ENCODE data around the gene BCL2L14.
"Not testable (repeated sequence)": the region's sequence is repeated elsewhere in the genome, so short reads cannot be mapped to it uniquely, and the experiment has no call there.

Gene BCL2L14

DNA sequence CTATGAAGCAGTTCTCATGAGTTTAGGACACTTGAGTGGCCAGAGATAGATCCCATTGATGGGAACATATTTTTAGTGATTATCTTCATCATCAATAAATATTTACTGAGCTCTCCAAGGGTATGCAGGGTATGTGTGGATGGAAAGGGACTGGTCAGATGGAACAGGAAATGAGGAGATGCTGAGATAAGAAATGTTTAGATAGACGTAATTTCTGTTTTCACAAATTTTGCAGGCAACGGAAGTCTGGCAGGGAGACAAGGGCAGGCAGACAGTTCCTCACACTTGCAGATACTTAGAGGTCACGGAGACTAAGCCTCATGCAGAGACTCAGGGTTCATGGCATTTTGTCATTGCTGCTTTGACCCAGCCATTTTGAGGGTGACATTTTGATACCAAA, 24.3 kb downstream of the BCL2L14 start:
- no peak overlapping the region for H3K4me3 ChIP-seq (ENCODE audit: low read length)
- DNase-seq (ENCODE audit: low read depth, low spot score): no peak

DNA sequence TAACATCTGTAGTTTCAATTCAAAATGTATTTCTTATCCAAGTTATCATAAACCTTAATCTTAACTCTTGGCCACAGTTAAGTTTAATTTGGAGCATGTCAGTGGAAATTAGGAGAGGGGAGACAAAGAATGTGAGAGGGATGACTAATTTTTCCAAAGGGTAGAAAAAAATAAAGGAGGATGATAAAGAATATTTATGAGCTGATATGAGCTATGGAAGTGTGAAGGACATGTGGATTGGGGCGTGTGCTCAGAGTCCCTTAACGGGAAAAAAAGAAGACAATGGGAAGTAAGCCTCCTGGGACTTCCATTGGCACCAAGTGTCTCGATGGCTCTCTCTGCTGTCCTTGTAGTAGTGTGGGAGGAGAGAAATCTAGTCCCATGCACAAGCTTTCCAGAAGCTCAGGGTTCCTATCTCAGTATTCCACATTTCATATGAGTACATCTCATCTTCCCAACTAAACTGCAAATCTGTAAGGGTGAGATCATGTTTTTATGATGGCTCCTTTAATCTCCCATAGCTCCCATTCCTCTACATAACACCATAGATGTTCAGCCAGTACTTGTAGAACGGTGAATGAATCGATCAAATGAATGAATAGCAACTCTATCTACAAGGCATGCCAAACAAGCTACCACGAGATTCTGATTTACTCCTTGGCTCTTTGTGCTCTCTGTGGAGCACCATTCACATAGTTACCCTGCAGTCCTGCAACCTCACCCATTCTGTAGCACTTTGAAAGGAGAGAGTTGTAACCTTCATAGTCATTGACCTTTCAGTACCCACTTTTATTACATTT, 27.4 kb downstream of the BCL2L14 start:
- no peak for DNase-seq (ENCODE audit: low read depth, low spot score)
- no peak overlapping the region for H3K4me3 ChIP-seq (ENCODE audit: low read length)

DNA sequence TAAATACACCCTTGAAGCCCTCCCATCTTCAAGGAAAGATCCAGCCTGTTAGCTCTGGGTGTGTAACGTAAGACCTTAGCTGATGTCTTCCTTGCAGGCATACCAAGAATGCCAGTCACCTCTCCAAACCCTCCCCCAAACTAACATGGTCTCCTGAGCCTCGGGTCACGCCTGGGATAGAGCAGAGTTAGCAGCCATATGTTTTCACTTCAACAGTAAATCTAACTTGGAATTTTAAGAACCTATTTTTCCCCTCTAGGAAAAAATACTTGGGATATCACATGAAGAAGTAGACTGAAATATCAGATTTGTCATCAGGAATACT, 27.9 kb downstream of the BCL2L14 start:
- no peak overlapping the region for H3K4me3 ChIP-seq (ENCODE audit: low read length)
- DNase-seq (ENCODE audit: low read depth, low spot score): no peak

DNA sequence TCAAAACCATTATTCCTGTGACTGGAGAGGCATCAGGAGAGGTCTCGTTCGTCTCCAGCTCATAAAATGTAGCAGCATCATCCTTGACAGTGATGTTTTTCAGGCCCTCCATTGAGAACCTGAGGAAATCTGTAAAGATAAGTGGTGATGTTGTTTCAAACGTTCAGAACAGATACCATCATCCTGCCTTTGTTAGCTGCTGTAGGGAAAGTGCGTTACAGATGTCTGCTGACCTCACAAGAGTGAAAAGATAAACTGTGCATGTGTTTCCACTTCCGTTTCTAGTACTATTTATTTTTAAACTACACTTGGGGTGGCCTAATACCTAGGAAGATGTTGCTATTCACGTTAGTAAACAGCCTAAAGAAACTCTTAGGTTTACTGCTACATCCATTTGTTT, 28.4 kb downstream of the BCL2L14 start:
- H3K4me3 ChIP-seq (ENCODE audit: low read length): no peak overlapping the region
- peak; percentile 41 for DNase-seq (ENCODE audit: low read depth, low spot score)

DNA sequence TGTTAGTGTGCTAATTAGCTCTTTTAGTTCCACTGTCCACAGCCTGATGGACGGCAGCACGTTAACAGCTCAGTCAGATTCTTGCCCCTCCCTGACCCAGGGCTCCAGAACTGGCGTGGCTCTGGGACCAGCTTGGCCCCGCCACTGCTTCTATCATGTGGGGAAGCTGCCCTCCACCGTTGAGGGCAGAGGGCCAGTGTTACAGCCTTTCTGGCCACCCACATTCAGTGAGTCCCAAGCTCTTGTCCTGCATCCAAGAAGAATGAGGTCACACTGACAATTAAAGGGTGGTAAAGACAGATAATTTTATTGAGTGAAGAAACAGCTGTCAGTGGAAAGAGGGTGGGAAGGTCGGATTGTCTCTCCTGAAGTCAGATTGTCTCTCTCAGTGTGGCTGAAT, 36.9 kb downstream of the BCL2L14 start:
- H3K4me3 ChIP-seq (ENCODE audit: low read length): no peak overlapping the region
- no peak for DNase-seq (ENCODE audit: low read depth, low spot score)

DNA sequence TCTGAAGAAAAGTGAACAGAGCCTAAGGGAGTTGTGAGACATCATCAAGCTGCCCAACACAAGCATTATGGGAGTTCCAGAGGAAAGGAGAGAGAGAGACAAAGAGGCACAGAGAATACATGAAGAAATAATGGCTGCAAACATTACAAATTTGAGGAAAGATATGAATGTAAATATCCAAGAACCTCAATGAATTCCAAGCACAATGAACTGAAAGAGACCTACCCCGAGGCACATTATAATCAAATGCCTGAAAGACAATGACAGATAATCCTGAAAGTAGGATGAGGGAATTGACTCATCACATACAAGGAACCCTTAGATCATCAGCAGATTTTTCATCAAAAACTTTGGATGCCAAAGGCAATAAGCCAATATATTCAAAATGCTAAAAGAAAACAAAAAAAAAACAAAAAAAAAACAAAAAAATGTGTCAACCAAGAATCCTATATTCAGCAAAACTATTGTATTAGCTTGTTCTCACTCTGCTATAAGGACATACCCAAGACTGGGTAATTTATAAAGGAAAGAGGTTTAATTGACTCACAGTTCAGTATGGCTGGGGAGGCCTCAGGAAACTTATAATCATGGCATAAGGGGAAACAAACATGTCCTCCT, 37.8 kb downstream of the BCL2L14 start:
- DNase-seq (ENCODE audit: low read depth, low spot score): no peak
- H3K4me3 ChIP-seq (ENCODE audit: low read length): no peak overlapping the region

DNA sequence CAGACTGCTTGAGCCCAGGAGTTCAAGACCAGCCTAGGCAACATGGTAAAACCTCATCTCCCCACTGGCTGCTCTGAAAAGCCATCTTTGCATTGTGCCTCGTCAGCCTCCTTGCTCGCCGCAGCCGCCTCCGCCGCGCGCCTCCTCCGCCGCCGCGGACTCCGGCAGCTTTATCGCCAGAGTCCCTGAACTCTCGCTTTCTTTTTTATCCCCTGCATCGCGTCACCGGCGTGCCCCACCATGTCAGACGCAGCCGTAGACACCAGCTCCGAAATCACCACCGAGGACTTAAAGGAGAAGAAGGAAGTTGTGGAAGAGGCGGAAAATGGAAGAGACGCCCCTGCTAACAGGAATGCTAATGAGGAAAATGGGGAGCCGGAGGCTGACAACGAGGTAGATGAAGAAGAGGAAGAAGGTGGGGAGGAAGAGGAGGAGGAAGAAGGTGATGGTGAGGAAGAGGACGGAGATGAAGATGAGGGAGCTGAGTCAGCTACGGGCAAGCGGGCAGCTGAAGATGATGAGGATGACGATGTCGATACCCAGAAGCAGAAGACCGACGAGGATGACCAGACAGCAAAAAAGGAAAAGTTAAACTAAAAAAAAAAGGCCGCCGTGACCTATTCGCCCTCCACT, 40.3 kb downstream of the BCL2L14 start:
- not testable (repeated sequence) for H3K4me3 ChIP-seq (ENCODE audit: low read length)

DNA sequence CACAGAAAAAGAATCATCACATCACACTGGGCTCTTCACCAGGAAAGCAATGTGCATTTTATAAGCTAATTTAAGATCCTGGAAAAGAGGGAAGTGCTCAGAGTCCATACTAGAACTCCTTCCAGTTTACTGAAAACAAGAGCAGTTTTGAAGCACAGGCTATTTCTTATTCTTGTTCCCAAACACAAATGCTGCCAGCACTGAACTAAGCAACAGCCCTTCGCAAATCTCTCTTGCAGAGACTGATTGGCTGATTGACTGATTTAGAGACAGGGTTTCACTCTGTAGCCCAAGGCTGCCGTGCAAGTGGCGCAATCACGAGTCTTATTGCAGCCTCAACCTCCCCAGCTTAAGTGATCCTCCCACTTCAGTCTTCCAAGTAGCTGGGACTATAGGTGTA, 44.8 kb downstream of the BCL2L14 start:
- no peak for DNase-seq (ENCODE audit: low read depth, low spot score)
- no peak overlapping the region for H3K4me3 ChIP-seq (ENCODE audit: low read length)

More for the DNA sequence above, 40.3 kb downstream of the BCL2L14 start:
- not testable (repeated sequence) for DNase-seq (ENCODE audit: low read depth, low spot score)

DNA sequence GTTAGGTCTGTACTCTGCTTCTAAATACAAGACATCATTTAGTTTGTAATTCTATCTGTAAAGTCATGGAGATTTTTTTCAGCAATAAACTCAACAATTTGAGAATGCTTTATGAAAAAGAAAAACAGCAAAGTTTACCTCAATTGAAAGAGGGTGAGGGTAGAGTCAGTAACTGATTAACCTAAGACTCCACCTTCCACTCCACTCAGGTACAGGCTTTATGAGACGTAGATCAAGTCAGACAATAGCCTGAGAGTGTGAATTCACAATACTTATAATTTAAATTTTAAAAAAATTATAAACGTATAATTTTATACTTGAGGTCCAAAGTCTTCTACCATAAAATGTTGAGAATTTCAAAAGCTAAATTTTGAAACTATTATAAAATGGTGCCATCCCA, 45.9 kb downstream of the BCL2L14 start:
- no peak for DNase-seq (ENCODE audit: low read depth, low spot score)
- no peak overlapping the region for H3K4me3 ChIP-seq (ENCODE audit: low read length)

DNA sequence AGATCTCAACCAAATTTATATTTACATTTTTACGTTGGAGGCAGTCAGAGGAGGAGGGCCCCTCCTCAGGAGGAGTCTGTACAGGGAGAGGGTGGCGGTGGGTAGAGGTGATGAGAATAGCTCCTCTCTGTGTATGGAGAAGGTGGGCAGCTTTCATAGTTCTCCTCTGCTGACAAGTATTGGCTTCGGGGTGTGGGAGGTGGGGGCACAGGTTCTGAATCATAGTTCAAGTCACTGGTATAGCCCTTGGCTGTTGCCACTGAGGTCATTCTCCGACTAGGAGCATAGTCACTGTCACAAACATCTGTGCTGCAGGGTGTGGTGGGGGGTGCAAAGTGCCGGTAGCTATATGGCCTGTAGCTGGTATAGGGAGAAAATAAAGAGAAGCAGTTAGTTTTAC, 50.3 kb downstream of the BCL2L14 start:
- no peak for DNase-seq (ENCODE audit: low read depth, low spot score)
- no peak overlapping the region for H3K4me3 ChIP-seq (ENCODE audit: low read length)

DNA sequence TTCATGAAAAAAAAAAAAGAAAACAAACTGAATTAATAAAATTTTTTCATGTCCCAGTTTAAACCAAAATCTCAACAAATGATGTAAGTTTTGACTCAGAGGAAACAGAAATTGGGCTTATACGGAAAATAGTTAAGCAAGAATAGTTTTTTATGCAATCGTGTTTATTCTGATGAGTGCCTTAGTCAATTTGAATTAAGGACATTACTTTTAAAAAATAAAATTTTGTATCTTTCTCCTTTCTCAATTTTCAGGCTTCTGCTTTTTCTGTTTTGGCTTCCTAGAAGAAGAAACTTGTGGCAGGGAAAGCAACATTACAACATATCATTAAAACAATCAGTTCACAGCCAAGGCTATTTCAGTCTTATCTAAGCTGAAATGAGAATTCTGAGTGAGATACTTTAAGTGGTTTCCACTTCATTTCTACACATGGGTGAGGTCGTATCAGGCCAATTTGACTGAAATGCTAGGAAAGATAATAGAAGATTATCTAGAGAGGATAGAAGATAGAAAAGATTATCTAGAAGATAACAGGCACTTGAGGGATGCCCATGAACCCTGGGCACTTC, 52.4 kb downstream of the BCL2L14 start:
- no peak for DNase-seq (ENCODE audit: low read depth, low spot score)
- no peak overlapping the region for H3K4me3 ChIP-seq (ENCODE audit: low read length)

DNA sequence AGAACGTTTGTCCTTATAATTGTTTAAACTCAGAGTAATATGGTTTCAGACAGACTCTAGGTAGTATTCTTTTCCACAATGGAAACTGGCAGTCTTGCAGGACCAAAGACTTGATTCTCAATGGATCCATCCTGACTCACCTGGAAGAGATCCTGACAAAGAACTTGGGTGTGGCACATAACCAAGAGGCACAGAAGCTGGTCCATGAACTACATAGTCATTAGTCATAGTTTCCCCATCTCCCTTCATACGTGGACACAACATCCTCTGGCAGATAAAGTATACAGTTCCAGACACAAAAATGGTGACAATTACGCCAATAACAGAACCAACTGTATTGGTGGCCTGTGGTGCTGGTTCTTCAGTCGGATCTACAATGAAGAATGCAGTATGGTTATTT, 55.8 kb downstream of the BCL2L14 start:
- H3K4me3 ChIP-seq (ENCODE audit: low read length): no peak overlapping the region
- DNase-seq (ENCODE audit: low read depth, low spot score): no peak

DNA sequence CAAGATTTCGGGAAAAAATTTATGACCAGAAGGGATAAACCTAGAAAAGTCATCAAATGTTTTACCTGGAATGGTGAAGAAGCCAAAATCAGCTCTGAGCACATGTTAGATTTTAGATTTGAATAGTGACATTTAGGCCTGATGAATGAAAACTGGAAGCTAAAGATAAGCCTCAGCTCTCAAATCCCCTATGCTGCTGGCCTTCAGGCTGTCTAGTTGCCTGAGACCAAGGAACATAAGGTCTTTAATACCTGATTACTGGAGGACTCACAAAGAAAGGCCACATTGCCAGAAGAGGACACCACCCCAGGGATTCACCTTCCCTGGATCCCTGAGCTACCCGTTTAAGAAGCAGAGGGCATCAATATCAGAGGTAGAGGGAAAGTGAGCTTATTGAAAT, 56.6 kb downstream of the BCL2L14 start:
- no peak for DNase-seq (ENCODE audit: low read depth, low spot score)
- H3K4me3 ChIP-seq (ENCODE audit: low read length): no peak overlapping the region

DNA sequence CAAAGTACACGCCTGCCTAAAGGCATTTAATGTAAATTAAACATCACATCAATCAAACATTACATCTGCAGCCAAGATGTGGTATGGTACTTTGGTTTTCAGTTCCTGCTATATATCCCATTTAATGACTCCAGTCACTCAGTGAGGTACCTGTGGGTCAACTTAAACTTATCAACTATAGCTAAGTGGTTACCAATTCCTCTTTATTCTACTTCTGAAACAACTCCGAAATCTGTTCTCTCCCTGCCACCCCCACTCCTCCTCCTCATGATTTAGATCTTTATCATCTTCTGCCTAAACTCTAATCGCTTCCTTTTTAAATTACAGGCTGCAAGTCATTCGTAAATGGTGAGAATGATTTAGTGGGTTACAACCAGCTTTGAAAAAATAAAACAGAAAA, 57.9 kb downstream of the BCL2L14 start:
- peak; percentile 56 for DNase-seq (ENCODE audit: low read depth, low spot score)
- no peak overlapping the region for H3K4me3 ChIP-seq (ENCODE audit: low read length)

DNA sequence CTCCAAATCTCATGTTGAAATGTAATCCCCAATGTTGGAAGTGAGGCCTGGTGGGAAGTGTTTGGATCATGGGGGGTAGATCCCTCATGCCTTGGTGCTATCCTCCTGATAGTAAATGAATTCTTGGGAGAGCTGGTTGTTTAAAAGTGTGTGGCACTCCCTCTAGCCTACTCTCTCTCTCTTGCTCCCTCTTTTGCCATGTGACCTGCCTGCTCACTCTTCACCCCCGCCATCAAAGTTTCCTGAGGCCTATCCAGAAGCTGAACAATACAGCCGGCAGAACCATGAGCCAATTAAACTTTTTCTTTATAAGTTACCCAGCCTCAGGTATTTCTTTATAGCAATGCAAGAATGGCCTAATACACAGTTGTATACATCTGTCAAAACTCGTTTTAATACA, 62.5 kb downstream of the BCL2L14 start:
- H3K4me3 ChIP-seq (ENCODE audit: low read length): no peak overlapping the region
- DNase-seq (ENCODE audit: low read depth, low spot score): no peak

DNA sequence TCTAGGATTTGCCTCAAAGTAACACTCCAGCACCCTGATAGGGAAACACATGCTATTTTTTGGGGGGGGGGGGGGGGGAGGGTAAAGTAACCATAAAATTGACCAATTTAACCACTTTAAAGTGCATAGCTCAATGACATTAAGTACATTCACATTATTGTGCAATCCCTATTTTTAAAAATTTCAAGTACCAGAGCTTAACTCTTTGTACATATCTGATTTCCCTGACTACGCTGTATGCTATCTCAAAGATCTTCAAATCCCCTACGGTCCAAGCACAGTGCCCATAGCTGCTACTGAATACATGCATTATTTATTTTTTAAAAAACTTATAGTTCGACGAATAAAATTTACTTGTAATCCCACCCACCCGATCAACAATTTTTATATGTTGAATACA, 63.0 kb downstream of the BCL2L14 start:
- H3K4me3 ChIP-seq (ENCODE audit: low read length): no peak overlapping the region
- no peak for DNase-seq (ENCODE audit: low read depth, low spot score)

DNA sequence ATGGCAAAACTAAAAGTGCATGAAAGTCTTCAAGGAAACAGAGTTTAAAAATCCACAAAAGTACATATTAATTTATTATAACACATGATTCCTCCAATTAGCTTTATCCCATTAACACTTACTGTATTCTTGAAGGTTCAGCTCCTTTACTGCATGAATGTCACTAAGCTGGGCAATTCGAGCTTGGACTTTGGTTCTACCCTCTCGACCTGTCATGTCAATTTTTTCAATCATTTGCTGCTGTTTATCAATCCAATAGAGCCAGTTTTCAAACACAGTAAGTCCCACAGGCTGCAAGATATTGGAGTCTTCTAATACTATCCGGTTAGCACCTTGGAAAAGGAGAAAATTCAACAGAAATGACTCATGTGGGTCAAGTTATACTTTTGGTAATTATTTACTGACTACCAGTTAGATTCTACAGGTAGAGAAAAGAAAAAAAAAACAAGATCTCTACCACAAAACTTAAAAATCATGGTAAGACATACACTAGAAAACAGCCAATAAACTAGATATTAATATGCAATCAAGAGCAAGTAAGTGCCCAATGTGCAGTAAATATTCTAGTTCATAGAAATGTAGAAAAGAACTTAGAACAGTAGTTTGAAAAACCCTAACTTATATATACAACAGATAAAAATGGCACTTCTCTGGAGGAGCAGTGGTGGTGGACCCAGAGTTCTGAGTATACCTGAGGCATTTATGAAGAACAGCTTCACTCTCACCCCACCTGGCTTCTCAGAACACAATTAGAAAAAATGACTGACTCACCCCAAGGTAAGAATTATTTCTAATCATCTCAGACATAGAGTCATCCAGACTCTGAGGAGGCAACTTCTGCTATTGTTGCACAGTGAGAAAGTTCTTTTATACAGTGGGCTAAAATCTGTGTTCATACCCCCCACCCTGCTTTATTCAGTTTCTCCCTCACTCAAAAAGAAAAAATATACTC, 67.7 kb downstream of the BCL2L14 start:
- H3K4me3 ChIP-seq (ENCODE audit: low read length): no peak overlapping the region
- DNase-seq (ENCODE audit: low read depth, low spot score): no peak

DNA sequence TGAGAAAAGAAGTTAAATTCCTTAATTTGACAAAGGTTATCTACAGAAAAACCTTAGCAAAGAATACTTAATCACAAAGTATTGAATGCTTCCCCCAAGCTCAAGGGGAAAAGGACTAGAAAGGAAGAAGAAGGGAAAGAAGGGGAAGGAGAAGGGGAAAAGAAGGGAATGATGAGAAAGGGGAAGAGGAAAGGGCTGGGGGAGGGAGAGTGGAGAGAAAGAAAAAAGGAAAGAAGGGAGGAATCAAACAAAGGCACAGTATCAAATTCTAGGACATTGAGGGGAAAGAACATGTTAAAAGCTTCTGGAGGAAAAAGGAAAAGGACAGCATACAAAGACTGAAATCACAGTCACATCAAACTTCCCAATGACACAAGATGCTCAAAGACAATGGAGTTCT, 70.3 kb downstream of the BCL2L14 start:
- no peak for DNase-seq (ENCODE audit: low read depth, low spot score)
- H3K4me3 ChIP-seq (ENCODE audit: low read length): no peak overlapping the region

DNA sequence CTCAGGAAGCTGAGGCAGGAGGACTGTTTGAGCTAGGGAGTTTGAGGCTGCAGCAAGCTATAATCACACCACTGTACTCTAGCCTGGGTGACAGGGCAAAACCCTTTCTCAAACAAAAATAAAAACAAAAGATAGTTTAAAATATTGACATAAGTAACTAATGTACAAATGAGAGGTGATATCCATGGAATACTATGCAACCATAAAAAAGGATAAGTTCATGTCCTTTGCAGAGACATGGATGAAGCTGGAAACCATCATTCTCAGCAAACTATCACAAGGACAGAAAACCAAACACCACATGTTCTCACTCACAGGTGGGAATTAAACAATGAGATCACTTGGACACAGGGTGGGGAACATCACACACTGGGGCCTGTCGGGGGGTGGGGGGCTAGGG, 73.8 kb downstream of the BCL2L14 start:
- not testable (repeated sequence) for DNase-seq (ENCODE audit: low read depth, low spot score); H3K4me3 ChIP-seq (ENCODE audit: low read length)

Measured in Jurkat, Clone E6-1 (cell line).